GM21360 (cell line): Measurements from ENCODE around the gene GPR157.
A peak's percentile ranks its signal among the peaks of the same experiment; 100 is the strongest.
"Not testable (repeated sequence)": the region's sequence is repeated elsewhere in the genome, so short reads cannot be mapped to it uniquely, and the experiment has no call there.

Experiments used
- ATAC-seq: cut with Tn5 transposase; IDR thresholded peaks from one replicate; pipeline ENCODE4 v1.9.1; 2021; ENCODE audit warnings: mild to moderate bottlenecking, moderate library complexity; ENCODE audit not compliant: unreplicated experiment

Gene GPR157, protein sequence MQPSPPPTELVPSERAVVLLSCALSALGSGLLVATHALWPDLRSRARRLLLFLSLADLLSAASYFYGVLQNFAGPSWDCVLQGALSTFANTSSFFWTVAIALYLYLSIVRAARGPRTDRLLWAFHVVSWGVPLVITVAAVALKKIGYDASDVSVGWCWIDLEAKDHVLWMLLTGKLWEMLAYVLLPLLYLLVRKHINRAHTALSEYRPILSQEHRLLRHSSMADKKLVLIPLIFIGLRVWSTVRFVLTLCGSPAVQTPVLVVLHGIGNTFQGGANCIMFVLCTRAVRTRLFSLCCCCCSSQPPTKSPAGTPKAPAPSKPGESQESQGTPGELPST

DNA sequence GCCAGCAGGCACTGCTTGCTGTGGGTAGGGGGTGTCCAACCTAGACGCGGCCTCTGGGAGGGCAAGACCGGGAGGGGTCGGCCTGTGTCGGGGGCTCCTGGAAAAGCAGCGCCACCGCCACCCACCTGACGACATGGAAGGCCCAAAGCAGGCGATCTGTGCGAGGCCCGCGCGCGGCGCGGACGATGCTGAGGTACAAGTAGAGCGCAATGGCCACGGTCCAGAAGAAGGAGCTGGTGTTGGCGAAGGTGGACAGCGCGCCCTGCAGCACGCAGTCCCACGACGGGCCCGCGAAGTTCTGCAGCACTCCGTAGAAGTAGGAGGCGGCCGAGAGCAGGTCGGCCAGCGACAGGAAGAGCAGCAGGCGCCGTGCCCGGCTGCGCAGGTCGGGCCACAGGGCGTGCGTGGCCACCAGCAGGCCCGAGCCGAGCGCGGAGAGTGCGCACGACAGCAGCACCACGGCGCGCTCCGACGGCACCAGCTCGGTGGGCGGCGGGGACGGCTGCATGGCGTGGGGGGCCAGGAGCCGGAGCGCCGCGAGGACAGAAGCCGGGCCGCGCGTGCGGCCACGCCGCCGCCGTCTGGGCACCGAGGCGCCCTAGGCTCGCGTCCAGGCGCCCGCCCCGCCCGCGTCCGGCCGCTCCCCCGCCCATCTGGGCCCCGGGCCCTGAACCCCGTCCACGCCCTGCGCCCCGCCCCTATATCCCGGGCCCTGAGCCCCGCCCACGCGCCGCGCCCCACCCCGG, at the start of gene GPR157:
Gene GPR157 (minus strand): TSS at position 583 of the 746 bp plus-strand sequence. CDS start 75 bp downstream, at position 508.
- peak; percentile 57 for ATAC-seq

DNA sequence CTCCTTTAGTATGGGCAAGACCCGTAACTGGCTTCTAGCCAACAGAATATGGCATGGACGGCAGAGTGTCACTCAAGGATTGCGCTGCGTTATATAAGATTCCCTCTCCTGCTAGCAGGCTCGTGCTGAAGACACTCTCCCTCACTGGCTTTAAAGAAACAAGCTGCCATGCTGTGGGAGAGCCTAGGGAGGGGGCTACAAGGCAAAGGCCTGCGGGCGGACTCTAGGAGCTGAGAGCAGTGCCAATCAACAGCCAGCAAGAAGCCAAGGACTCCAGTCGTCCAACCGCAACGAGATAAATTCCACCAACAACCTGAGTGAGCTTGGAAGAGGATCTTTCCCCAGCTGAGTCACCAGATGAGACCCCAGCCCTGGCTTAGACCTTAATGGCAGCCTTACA, 45.9 kb upstream of the GPR157 start:
- no peak for ATAC-seq

DNA sequence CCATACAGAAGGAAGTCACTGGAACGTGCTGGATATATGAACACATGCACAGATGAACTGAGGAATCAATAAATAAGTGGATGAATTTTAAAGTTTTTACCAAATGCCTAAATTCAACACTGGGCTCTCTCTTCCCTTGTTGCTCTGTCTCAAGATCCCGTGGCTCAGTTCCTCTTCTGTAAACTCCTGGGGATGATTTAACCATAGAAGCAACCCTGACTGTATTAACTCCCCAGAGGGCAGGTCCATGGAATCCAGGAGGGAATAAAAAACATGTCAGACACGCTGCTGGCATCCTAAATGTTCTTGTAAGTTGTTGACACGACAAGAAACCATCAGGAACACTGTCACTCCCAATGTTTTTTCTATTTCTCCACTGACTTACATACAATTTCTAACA, 45.3 kb upstream of the GPR157 start:
- no peak for ATAC-seq

DNA sequence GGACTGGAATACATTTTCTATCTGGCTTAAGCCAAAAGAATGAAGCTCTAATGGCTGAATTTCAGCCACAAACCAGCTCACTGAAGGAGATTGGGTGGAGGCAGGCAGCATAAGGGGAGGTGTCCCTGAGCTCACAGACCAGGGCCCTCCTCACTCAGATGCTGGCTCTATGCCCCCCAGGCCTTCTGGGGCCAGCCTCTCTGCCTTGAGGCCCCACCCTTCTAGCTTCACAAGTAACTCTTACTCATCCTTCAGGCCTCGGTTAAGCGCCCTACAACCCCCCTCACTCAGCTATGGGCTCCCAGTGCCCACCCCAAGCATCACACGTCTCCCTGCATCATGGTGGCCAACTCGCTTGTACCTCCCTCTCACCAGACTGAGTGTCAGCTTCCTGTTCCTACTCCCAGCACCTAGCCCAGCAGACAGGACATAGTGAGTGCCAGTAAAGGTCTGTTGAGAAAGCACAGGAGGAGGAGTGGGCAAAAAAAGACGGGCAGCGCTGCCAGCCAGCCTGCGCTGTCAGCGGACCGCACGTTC, 40.8 kb upstream of the GPR157 start:
- no peak for ATAC-seq

DNA sequence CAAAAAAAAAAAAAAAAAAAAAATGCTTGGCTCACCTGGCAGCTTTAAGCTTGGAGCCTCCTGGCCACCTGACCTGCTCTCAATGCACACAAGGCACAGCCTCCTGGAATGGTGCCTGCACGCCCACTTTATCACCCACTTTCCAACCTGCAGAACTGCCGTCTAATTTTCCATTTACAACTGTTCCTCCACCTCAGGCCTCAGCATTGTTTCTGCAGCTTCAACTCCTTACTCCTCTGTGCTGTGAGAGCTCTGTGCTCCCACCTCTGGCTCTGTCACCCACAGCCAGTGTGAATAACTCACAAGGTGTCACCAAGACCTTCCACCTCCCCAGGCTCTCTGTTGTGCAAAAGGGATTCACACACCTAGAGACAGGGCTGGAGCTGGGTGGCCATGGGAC, 38.7 kb upstream of the GPR157 start:
- ATAC-seq = no peak

DNA sequence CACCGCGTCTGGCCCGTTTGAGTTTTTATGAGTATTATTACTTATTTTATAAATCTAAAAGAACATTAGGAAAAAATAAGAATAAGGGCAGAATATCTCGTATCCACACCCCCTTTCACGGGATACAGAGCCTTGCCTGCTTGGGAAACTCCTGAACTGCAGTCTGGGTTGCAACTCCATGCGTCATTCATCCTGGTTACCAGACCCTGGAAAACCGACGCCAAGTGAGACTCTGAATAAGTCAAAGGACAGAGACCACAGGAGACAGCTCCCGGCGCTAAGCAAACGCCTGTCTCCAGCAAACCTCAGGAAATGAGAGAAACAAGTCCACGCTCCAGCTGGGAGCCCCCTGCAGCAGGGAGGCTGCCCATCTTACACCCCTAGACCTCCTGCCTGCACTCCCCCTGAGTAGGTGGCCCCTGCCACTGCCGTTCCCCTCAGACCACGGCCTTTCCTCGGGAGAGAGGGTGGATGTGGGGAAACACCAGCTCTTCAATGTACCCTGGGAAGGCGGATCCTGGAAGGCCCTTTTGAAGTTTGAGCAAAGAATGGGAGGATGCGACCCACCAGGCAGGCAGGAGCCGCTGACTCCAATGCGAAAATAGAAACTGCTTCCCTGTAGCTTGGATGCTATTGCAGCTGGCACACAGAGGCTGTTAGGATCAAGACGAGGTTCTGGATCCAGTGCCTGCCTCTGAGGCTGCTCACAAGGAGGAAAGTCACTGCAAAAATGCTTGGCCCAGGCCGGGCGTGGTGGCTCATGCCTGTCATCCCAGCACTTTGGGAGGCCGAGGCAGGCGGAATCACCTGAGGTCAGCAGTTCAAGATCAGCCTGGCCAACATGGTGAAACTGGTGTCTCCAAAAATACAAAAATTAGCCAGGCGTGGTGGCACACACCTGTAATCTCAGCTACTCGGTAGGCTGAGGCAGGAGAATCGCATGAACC, 37.7 kb upstream of the GPR157 start:
- ATAC-seq = no peak

DNA sequence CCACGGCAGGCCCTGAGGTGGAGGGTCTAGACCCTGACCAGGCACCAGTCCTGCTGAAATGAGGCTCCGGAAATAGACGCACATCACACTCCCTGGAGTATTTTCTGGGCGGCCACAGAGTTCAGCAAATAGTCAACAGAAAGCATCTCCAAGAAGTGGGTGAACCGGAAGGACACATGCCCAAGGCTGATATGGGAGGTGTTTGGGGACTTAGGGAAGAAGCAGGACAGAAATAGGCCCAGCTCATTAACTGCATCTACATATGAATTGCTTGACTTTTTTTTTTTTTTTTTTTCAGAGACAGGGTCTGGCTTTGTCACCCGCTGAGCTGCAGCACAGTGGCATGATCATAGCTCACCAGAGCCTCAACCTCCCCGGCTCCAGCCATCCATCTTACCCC, 36.5 kb upstream of the GPR157 start:
- ATAC-seq = no peak

DNA sequence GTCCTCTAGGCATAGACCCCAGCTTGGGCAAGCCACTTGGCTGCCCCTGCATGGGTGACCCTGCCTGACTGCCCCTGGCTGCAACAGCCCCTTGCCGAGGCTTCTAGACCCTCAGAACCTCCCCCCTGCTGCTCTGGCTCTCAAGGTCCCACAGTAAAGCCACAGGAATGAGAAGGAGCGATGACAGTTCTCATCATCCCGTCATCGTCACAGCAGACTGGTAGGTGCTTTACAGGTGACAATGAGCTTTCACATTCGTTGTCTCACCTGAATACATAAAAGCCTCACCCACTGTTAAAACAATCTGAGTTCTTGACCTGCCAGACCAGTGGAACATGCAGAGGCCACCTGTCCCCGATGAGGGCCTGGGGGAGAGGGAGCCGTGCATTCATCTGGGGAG, 36.0 kb upstream of the GPR157 start:
- no peak for ATAC-seq

DNA sequence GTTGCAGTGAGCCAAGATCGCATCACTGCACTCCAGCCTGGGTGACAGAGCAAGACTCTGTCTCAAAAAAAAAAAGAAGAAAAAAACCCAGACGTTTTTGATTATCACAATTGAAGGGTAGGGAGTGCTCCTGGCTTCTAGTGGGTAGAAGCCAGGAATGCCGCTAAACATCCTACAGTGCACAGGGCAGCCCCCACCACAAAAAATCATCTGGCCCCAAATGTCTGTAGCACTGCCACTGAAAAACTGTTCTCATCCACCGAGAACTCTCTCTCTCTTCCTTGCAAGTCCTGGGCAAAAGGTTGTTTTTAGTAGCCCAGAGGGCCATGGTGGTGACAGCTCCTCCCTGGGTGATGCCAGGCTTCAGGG, 35.6 kb upstream of the GPR157 start:
- ATAC-seq = no peak

DNA sequence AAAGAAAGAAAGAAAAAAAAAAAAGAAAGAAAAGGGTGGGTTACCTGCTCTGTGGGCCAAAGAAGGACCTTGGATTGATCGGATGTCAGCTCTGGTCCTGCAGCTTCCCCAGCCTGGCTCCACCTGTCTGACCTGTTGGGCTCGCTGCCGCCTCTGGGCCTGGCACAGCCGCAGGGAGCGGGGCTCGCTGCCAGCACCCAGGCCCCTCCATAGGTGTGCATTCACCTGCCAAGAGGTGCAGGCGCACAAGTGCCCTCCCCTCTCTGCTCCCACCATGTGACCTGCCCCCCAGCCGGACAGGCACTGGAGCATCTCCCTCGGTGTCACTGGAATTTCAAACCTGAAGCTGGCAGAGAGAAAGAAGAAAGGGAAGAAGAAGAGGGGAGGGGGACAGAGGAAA, 33.1 kb upstream of the GPR157 start:
- no peak for ATAC-seq

DNA sequence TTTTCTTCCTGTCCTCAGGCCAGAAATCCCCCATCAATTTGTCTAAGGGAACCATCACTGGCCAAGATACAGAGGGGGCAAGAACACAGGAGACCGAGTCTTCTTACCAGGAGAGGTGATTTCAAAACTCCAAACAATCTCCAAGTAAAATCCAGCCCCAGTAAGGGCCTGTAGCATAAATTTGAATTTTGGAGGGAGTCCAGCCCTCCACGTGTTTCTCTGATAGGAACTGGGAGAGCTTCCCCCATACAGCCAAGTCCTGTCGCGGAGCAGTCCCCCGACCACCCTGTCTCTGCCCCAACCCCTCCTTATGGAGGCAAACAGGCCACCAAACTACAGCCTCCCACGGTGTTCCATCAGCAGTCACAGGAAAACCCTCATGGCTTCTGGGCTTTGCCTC, 32.4 kb upstream of the GPR157 start:
- ATAC-seq = no peak

DNA sequence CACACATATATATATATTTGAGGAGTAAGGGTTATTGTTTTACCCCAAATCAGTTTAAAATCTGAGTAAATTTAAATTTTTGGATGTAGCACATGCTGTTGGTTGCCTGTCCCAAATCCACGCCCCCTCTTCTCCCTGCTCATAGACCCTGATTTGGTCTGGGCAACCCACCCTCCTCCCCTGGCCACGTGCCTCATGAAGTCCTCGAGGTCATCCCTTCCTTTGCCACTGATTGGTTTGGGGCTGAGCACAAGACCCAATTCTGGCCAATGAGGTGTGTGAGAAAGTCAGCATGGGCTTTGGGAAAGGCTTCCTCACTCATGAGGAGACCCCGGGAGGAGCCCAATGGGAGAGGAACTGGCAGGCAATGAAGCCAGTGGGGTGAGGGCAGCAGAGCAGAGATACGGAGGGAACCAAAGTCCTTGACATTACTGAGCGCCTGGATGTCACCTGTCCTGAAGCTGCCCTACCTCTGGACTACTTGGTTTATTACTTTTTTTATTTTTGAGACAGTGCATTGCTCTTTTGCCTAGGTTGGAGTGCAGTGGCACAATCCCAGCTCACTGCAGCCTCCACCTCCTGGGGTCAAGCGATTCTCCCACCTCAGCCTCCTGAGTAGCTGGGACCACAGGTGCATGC, 31.3 kb upstream of the GPR157 start:
- ATAC-seq = no peak

DNA sequence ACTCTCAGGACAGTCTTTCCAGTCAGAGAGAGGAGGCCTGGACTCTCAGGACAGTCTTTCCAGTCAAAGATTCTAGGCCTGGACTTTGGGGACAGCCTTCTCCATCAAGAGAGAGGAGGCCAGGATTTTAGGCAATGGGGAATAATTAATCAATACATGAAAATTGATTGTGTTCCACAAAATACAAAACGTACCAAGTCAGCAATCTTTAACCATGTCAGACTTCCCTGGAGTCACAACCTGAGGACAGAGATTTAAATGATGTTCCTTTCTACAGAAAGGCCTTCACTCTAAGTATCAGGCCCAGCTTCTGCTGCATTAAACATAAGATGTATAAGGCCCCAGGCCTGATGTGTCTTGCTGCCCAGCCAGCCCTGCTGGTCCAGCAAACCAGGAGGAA, 27.0 kb upstream of the GPR157 start:
- no peak for ATAC-seq

DNA sequence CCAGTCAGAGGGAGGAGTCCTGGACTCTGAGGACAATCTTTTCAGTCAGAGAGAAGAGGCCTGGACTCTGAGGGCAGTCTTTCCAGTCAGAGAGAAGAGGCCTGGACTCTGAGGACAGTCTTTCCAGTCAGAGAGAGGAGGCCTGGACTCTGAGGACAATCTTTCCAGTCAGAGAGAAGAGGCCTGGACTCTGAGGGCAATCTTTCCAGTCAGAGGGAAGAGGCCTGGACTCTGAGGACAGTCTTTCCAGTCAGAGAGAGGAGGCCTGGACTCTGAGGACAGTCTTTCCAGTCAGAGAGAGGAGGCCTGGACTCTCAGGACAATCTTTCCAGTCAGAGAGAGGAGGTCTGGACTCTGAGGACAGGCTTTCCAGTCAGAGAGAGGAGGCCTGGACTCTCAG, 26.5 kb upstream of the GPR157 start:
- not testable (repeated sequence) for ATAC-seq

DNA sequence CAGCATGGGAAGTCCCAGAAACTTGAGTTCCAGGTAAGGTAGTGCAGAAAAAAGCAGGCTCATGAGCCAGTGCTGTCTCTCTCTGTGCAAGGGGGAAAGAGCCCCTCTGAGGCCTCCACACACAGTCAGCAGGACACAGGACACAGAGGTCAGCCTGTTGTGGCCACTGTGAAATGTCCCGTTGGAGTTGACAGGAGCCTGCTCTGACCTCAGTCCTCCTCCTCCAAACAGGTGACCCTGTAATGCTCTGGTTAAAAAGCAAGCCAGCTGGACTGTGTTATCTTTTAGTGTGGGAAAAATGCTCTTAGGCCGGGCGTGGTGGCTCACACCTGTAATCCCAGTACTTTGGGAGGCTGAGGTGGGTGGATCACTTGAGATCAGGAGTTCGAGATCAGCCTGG, 24.2 kb upstream of the GPR157 start:
- no peak for ATAC-seq

DNA sequence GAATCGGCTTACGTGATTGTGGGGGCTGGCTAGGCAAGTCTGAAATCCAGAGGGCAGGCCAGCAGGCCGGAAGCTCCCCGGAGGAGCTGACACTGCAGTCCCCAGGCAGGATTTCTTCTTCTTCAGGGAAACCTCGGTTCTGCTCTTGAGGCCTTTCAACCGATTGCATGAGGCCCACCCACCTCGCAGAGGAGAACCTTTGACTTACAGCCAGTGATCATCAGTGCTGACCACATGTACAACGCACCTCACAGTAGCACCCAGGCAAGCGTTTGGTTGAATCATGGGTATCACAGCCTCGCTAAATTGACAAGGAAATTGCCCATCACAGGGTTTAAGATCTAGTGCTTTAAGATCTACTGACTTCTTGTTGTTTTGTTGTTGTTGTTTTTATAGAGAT, 23.6 kb upstream of the GPR157 start:
- no peak for ATAC-seq

DNA sequence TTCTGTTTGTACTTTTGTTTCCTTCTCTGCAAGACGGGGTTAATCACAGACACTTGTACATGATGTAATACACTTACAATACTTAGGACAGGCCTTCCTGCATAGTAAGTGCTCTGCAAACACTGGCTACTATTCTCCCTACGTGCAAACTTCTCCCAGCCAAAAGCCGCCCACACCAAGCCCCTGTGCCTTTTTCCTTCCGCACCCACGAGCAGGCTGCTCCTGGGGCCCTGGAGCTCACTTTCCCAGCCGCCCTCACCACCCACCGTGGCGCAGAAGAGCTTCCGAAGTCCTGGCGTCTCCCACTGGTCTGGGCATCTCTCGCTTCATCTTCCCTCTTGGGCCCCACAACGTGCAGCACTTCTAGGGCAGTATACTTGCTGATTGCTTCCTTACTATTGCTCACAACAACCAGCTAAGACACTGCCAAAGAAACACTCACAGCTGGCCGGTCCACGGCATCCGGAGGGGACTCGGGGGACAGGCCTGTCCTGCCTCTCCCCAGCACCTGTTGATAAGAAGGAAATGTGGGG, 22.5 kb upstream of the GPR157 start:
- no peak for ATAC-seq

DNA sequence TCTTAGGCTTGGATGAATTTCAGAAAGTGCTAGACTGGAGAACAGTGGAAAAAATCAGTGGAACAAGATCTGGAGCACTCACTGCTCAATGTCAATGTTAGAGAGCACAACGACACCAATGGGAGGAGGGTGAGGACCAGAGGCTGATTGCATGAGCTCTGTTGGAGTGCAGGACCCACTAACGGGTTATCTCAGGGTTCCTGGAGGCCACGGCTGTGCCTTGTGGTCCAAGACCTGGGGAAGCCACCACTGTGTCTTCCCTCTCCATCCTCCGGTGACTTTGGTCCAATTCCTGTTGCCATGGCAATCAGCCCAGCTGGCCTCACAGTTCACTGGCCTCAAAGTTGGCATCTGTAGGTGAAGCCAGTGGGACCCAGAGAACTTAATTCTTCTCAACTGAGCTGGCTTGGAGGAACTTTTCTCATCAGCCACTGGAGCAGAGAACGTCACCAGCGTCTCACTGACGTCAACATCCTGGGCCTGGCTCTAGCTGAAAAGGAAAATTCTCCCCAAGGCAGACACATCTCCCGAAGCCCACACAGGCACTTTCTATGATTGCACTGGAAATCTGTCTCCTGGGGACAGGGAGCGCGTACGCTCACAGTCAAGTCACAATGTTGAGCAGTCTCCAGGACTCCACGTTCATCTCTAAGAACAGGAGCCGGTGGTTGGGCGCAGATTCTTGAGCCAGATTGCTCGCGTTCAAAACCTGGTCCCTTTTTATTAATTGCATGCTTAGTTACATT, 21.9 kb upstream of the GPR157 start:
- ATAC-seq = no peak

DNA sequence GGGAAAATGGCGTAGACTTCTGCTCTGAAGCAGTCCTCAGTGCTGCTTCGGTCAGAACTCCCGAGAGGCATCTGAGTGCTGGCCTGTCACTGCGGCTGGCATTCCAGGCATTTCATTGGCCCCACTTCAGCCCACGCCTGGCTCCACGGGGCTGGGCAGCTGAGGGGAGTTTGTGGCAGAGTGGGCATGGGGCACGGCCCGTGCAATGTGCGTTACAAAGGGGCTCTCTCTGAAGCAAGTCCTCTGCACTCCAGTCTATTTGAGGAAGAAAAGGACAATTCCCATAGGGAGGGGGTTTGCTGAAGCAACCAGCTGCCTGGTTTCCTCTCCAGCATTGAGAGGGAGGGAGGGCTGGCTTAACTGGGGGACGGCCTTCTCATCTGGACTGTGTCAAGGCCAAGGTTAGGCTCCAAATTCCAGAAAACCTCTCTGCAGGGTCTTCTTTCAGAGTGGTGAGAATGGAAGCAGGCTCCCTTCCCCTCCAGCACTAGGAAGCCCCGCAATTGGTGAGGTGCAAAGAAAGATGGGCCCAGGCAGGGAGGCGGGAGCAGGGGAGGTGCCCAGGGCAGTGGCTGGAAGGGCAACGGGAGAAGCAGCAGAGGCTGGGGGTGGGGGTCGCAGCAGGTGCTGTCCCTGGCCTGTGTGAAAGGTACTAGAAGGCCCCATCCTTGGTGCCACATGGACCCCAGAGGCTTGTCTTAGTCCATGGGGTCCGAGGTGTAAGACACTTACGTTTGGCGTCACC, 21.1 kb upstream of the GPR157 start:
- ATAC-seq = no peak
